ENCODE results near the gene ANKS1B.

ANKS1B gene

GRCh38 chr12:99435095-99435791 is 549.5 kb downstream of the ANKS1B start:
- Histone ChIP-seq H3K4me3 (ENCODE audit: low read depth, low read length) (no peak overlapping the region), H3K27me3 (no peaks in the 10 kb centered on the region), H3K36me3 (no peaks in the 10 kb centered on the region), H3K4me1 (no peaks in the 10 kb centered on the region), H3K9me3 (no peaks in the 10 kb centered on the region)
- no peak for DNase-seq
- TF ChIP-seq CTCF (IDR thresholded peaks at IDR 0.05; ENCODE audit: low read depth, low read length) = no peak

DNA sequence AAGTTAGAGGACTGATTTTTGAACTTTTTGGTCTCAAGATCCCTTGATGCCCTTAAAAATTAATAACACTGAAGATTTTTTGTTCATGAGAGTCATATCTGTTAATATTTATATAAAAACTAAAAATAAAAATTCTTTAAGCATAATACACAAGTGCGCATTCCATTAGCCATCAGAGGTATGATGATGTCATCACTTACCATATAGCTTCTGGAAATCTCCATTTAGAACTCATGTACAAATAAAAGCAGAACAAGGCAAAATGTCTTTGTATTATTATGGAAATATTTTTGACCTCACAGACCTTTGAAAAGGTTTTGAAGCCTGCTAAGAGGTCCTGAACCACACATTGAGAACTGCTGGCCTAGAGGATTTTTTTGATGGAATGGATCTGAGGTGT is 551.6 kb downstream of the ANKS1B start:
- Histone ChIP-seq H3K36me3 (no peaks in the 10 kb centered on the region), H3K4me1 (no peaks in the 10 kb centered on the region), H3K4me3 (ENCODE audit: low read depth, low read length) (no peak overlapping the region), H3K27me3 (no peaks in the 10 kb centered on the region), H3K9me3 (no peaks in the 10 kb centered on the region)
- no peak for TF ChIP-seq CTCF (IDR thresholded peaks at IDR 0.05; ENCODE audit: low read depth, low read length)
- DNase-seq = no peak

DNA sequence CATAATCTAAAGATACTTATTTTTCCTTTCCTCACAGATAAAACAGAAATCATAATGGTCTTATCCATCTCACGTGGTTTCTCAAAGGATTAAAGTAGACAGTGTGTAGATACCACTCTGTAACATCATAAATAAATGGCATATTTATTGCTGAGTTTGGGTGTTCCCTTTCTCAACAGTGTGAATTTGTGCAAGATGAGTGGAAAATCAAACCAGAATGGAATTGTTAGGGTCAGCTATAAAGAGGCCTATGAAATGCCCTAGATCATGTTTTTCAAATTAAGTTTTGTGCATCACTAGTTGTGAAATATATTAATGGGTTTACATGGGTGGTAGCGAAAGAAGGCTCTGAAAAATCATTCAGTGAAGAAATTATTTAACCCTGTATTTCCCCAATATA is 553.5 kb downstream of the ANKS1B start:
- TF ChIP-seq CTCF (IDR thresholded peaks at IDR 0.05; ENCODE audit: low read depth, low read length) = no peak
- Histone ChIP-seq H3K27me3 (no peaks in the 10 kb centered on the region), H3K4me1 (no peaks in the 10 kb centered on the region), H3K4me3 (ENCODE audit: low read depth, low read length) (no peak overlapping the region), H3K9me3 (no peaks in the 10 kb centered on the region), H3K36me3 (no peaks in the 10 kb centered on the region)
- no peak for DNase-seq

GRCh38 chr12:99427104-99427503 is 557.6 kb downstream of the ANKS1B start:
- Histone ChIP-seq H3K9me3 (no peaks in the 10 kb centered on the region), H3K27me3 (no peaks in the 10 kb centered on the region), H3K4me1 (no peaks in the 10 kb centered on the region), H3K4me3 (ENCODE audit: low read depth, low read length) (no peak overlapping the region), H3K36me3 (no peaks in the 10 kb centered on the region)
- no peak for TF ChIP-seq CTCF (IDR thresholded peaks at IDR 0.05; ENCODE audit: low read depth, low read length)
- DNase-seq = no peak

DNA sequence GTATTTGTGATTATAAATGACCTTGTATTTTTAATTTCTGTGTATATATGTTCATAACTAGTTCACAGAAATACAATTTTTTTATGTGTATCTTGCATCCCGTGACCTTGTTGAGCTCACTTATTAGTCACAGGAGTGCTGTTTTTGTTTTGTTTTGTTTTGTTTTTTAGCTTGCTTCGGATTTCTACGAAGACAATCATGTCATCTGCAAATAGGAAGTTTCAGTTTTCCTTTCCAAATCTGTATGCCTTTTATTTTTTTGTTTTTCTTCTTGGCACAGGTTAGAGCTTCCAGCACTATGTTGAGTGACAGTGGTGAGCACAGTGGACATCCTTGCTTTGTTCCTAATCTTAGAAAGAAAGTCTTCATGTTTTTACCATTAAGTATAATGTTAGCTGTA is 566.4 kb downstream of the ANKS1B start:
- Histone ChIP-seq H3K9me3 (no peaks in the 10 kb centered on the region), H3K36me3 (no peaks in the 10 kb centered on the region), H3K27me3 (no peaks in the 10 kb centered on the region), H3K4me3 (ENCODE audit: low read depth, low read length) (no peak overlapping the region), H3K4me1 (no peaks in the 10 kb centered on the region)
- TF ChIP-seq CTCF (IDR thresholded peaks at IDR 0.05; ENCODE audit: low read depth, low read length) = no peak
- no peak for DNase-seq

DNA sequence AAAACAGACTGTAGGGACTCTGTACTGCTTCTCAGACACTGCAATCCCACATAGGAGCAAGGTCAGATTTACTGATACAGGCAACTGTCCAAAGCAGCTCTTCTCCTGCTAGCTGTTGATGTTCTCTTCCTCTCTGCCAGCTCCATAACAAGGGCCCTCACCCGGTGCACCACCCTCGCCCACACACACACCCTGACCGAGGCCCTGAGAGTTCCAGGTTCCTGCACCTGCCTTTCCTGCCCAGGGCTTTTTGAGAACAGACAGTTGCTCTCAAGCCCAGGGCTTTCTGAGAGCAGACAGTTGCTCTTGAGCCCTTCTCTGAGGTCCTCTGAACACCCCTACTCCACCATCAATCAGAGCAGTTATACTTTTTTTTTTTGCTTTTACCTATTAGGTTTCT is 571.0 kb downstream of the ANKS1B start:
- Histone ChIP-seq H3K4me1 (no peaks in the 10 kb centered on the region), H3K4me3 (ENCODE audit: low read depth, low read length) (no peak overlapping the region), H3K27me3 (no peaks in the 10 kb centered on the region), H3K9me3 (no peaks in the 10 kb centered on the region), H3K36me3 (no peaks in the 10 kb centered on the region)
- no peak for TF ChIP-seq CTCF (IDR thresholded peaks at IDR 0.05; ENCODE audit: low read depth, low read length)
- no peak for DNase-seq
